ENCODE results near the gene LRMDA. TPM values are rescaled to one million over a fixed set of nuclear protein-coding genes. Genes with fewer than 3 reads are reported as not detected.

Gene LRMDA
- total and polyA plus RNA-seq, 2 donors (not counting 3 experiments of a cell fraction or from before 2014, with no cell fraction given): 9.7 to 18.0 TPM

- Histone ChIP-seq H4K20me1 (replicated peaks; ENCODE audit: control insufficient read depth, extremely low read depth, insufficient read depth, low read length) (no peaks in the 10 kb centered on the region), H3K36me3 (ENCODE audit: control insufficient read depth in 2 of 2, extremely low read depth in 1 of 2, insufficient read depth in 2 of 2, low read length in 2 of 2) (no peaks in the 10 kb centered on the region), H3K9me1 (replicated peaks; ENCODE audit: control insufficient read depth, extremely low read depth, insufficient read depth, low read length) (no peaks in the 10 kb centered on the region), H3K9ac (replicated peaks; ENCODE audit: extremely low read depth, insufficient read depth, low read length) (no peak overlapping the region), H3K27me3 (ENCODE audit: control insufficient read depth in 2 of 2, insufficient read depth in 2 of 2, low read length in 2 of 2) (no peaks in the 10 kb centered on the region), H3K9me3 (replicated peaks; ENCODE audit: control insufficient read depth, insufficient read depth, low read length) (no peaks in the 10 kb centered on the region), H3K4me2 (ENCODE audit: insufficient read depth, low read length) (no peak overlapping the region), H3K4me3 (replicated peaks in 1 of 3; ENCODE audit: insufficient read depth in 1 of 3, low read depth in 1 of 3, low read length in 3 of 3) (no peak overlapping the region), H3K27ac (ENCODE audit: insufficient read depth, low read depth, low read length) (no peak overlapping the region), H2AFZ (ENCODE audit: low read depth, low read length) (no peak overlapping the region), H3K4me1 (ENCODE audit: control insufficient read depth, extremely low read depth, insufficient read depth, low read length) (no peaks in the 10 kb centered on the region), H3K79me2 (ENCODE audit: control insufficient read depth, insufficient read depth, low read length) (no peaks in the 10 kb centered on the region)
- BruUV-seq (replicated peaks): no TSS peak
- dilution Hi-C loops (cut with MboI; ENCODE audit: extremely low pct_ligation_motif_present, low sequenced_read_pairs): no loop called here
- intact Hi-C loops (cut with micrococcal nuclease): no loop called here
- DNase-seq (ENCODE audit: low read depth, low spot score): no peak
- TF ChIP-seq EZH2 (IDR thresholded peaks at IDR 0.05; ENCODE audit: borderline replicate concordance, low read depth, low read length, severe bottlenecking): no peak
- no peak for TF ChIP-seq MAX (IDR thresholded peaks at IDR 0.05; ENCODE audit: insufficient read depth, insufficient read length)
- TF ChIP-seq GATA2 (IDR thresholded peaks at IDR 0.05; ENCODE audit: insufficient read depth, insufficient read length, low read depth, low read length): no peak
- no peak for TF ChIP-seq JUN (IDR thresholded peaks at IDR 0.05; ENCODE audit: borderline replicate concordance, insufficient read depth, insufficient read length, low read depth)
- TF ChIP-seq FOS (IDR thresholded peaks at IDR 0.05; ENCODE audit: borderline replicate concordance, insufficient read depth, low read length): no peak
- TF ChIP-seq CTCF (IDR thresholded peaks at IDR 0.05; ENCODE audit: extremely low read depth in 1 of 2, insufficient read depth in 1 of 2, low read depth in 1 of 2, low read length in 2 of 2): no peak
- TF ChIP-seq POLR2A (IDR thresholded peaks at IDR 0.05; ENCODE audit: low read depth, low read length): no peak
- TF ChIP-seq POLR2AphosphoS5 (IDR thresholded peaks at IDR 0.05; ENCODE audit: insufficient read depth, low read depth, low read length): no peak
- ChIA-PET POLR2A (no interaction called here), CTCF (no interaction called here)
- FAIRE-seq: no peak
Measured at GRCh38 chr10:75754096-75754831, 322.8 kb downstream of the LRMDA start.
